Progenitor cell of endocrine pancreas (in vitro differentiated cells): ENCODE measurements around the gene TEKTIP1. TPM values are rescaled to one million over a fixed set of nuclear protein-coding genes. Genes with fewer than 3 reads are reported as not detected.

Source experiments
- DNase-seq: peaks from one replicate; pipeline ENCODE4 v3.0.0; 2021; ENCODE audit warnings: low spot score; ENCODE audit not compliant: unreplicated experiment
- H3K27ac Mint-ChIP-seq: 2 replicates; pipeline ENCODE4 v1.8.0; 2021; ENCODE audit warnings: mild to moderate bottlenecking, moderate library complexity, mixed read lengths
- H3K27me3 Mint-ChIP-seq: 2 replicates; pipeline ENCODE4 v1.8.0; 2021; ENCODE audit warnings: mixed read lengths
- H3K36me3 Mint-ChIP-seq: 2 replicates; pipeline ENCODE4 v1.8.0; 2022; ENCODE audit warnings: mixed read lengths; ENCODE audit not compliant: insufficient read depth
- H3K4me1 Mint-ChIP-seq: 2 replicates; pipeline ENCODE4 v1.8.0; 2021; ENCODE audit warnings: low read depth, mixed read lengths
- H3K4me3 Mint-ChIP-seq: 2 replicates; pipeline ENCODE4 v1.8.0; 2021; ENCODE audit warnings: low read depth, mild to moderate bottlenecking, moderate library complexity, mixed read lengths
- H3K9me3 Mint-ChIP-seq: 2 replicates; pipeline ENCODE4 v1.8.0; 2021; ENCODE audit warnings: low read depth, mixed read lengths
- CTCF ChIP-seq: fragments of 200-600 bp; sonication (generic); IDR thresholded peaks from one replicate; pipeline ENCODE4 v1.5.0; 2021; ENCODE audit warnings: antibody characterized with exemption, mild to moderate bottlenecking; ENCODE audit not compliant: unreplicated experiment
- total RNA-seq: library from RNA; stranded (reverse); gene quantifications from 2 replicates; pipeline ENCODE4 v1.2.1, GENCODE V29; 2021

The TEKTIP1 gene
- total RNA-seq, 1 donor from 2014 or later, result 4.0 TPM

DNA sequence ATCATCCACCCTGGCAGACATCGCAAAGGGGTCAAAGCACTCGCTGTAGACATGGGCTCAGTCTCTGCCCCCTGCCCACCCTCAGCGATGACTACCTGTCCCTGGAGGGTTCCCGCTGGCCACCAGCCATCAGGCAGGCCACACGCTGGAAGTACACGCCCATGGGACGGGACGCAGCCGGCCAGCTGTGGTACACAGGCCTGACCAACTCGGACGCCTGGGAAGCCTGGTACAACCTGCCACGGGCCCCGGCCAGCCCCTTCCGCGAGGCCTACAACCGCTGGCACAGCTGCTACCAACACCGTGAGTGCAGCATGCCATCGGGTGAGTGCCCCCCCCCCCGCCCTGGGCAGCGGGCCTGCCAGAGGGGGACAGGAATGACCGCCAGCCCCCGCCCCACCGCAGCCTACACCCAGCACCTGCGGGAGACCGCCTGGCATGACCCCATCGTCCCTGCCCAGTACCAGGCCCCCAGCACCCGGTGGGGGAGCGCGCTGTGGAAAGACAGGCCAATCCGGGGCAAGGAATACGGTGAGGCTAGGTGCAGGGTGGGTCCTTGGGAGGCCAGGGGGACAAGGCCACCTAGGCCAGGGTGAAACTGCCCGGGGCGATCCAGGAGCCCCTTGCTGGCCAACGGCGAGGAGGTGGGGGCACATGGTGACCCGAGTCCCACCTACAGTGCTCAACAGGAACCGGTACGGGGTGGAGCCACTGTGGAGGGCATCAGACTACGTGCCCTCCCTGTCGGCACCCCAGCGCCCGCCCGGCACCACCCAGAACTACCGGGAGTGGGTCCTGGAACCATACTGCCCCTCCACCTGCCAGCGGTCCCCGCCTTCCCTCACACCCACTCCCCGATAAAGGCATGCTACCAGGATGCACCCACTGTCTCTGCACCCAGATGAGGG is 4.4 kb downstream of the TEKTIP1 start:
- Mint-ChIP-seq H3K4me3 (no peak overlapping the region), H3K27me3 (no peaks in the 10 kb centered on the region), H3K27ac (no peak overlapping the region), H3K4me1 (peaks cover 4% of the 10 kb centered on the region), H3K36me3 (peaks cover 7% of the 10 kb centered on the region), H3K9me3 (no peaks in the 10 kb centered on the region)
- no peak for TF ChIP-seq CTCF
- DNase-seq, result no peak

GRCh38 chr19:3544058-3544376 is 5.0 kb downstream of the TEKTIP1 start:
- peaks cover 7% of the 10 kb centered on the region for H3K36me3 Mint-ChIP-seq
- no peaks in the 10 kb centered on the region for H3K9me3 Mint-ChIP-seq
- no peak for DNase-seq
- no peak overlapping the region for H3K4me3 Mint-ChIP-seq
- no peaks in the 10 kb centered on the region for H3K27me3 Mint-ChIP-seq
- no peak overlapping the region for H3K27ac Mint-ChIP-seq
- peaks cover 4% of the 10 kb centered on the region for H3K4me1 Mint-ChIP-seq
- no peak for TF ChIP-seq CTCF

DNA sequence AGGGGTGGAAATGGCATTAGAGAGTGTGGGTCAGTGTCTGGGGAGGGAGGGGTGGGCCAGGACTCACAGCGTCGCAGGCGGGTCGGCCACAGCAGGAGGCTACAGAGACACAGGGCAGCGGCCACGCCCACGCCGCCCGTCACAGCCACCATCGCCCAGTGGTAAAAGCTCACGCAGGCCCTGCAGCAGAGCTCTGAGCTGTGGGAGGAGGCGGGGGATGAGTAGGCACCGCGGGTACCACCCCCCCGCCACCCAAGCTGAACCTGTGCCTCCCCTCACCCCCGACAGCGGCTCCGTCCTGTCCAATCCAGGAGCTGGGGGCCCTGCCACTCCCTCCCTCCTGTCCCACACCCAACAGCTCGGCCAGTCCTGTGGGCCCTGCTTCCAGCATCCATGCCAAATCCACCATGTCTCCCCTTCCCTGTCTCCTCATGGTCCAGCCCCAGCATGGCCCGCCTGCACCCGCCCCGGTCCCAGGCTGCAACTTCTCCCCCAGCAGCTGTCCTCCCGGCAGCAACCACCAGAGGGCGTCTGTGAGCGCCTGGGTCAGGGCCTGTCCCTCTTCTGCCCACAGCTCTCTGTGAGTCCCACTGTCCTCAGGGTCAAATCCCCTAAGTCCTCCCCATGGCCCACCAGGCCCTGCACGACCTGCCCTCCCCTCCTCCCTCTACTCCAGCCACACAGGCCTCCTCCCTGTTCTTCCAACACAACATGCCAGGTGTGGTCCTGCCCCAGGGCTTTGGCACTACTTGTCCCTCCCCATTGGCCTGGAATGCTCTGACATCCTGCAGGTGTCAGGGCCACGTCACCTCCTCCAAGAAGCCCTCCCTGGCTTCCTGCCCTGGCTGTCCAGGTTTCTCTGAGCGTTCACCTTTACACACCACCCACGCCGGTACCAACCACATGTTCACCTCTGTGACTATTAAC is 6.0 kb downstream of the TEKTIP1 start:
- peaks cover 3% of the 10 kb centered on the region for H3K36me3 Mint-ChIP-seq
- peak; percentile 90 for TF ChIP-seq CTCF
- peak overlapping the region; percentile 90 for H3K27ac Mint-ChIP-seq
- DNase-seq, result peak; percentile 80
- H3K9me3 Mint-ChIP-seq, result no peaks in the 10 kb centered on the region
- no peaks in the 10 kb centered on the region for H3K4me1 Mint-ChIP-seq
- no peak overlapping the region for H3K4me3 Mint-ChIP-seq
- H3K27me3 Mint-ChIP-seq, result no peaks in the 10 kb centered on the region

GRCh38 chr19:3545669-3546034 is 6.7 kb downstream of the TEKTIP1 start:
- Mint-ChIP-seq H3K4me1 (no peaks in the 10 kb centered on the region), H3K4me3 (no peak overlapping the region), H3K27me3 (no peaks in the 10 kb centered on the region), H3K27ac (no peak overlapping the region), H3K9me3 (no peaks in the 10 kb centered on the region), H3K36me3 (peaks cover 3% of the 10 kb centered on the region)
- no peak for TF ChIP-seq CTCF
- DNase-seq, result no peak

DNA sequence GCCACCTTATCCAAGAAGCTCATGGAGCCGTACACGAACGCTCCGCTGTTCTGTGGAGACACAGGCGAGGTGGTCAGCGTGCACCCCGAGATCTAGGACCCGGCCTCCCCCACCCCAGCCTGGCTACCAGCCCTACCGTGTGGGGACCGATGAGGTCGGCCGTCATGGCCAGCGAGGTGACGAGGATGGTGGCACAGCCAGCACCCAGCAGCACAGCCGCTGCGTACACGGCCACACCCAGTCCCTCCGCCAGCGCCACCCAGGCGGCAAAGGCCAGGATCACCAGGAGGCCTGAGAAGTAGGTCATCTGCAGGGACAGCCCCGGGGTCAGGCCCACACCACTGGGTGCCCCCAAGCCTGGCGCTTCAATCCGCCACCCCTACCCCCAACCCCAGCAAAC is 7.1 kb downstream of the TEKTIP1 start:
- no peak for TF ChIP-seq CTCF
- Mint-ChIP-seq H3K4me3 (no peak overlapping the region), H3K27ac (no peak overlapping the region), H3K36me3 (peaks cover 3% of the 10 kb centered on the region), H3K27me3 (no peaks in the 10 kb centered on the region), H3K4me1 (no peaks in the 10 kb centered on the region), H3K9me3 (no peaks in the 10 kb centered on the region)
- no peak for DNase-seq
